B cell (primary cell): ENCODE data around the gene UBR4. TPM values are rescaled to one million over a fixed set of nuclear protein-coding genes. Genes with fewer than 3 reads are reported as not detected.

Experiments
- ATAC-seq: fragments of 200-7000 bp; cut with Tn5 transposase; one replicate; pipeline ENCODE4 v1.10.0; 2021; ENCODE audit warnings: low read depth, mild to moderate bottlenecking, moderate number of reproducible peaks, moderate library complexity
- CTCF ChIA-PET: fragments of 350-600 bp; sonication (Branson Sonifier 250); formaldehyde crosslinking; loops from one replicate; lab custom pipeline; 2021; ENCODE audit warnings: antibody characterized with exemption, inconsistent platforms; lab: Charles Lee
- POLR2A ChIA-PET: fragments of 350-600 bp; sonication (Branson Sonifier 250); formaldehyde crosslinking; loops from one replicate; lab custom pipeline; 2021; ENCODE audit warnings: antibody characterized with exemption; lab: Charles Lee
- DNase-seq: peaks from one replicate; pipeline ENCODE4 v3.0.0; 2013
- H2AFZ ChIP-seq: 2 replicates; pipeline ENCODE4 v1.6.1; 2012; ENCODE audit warnings: mild to moderate bottlenecking, low read depth, low read length; ENCODE audit not compliant: insufficient read depth, poor library complexity, severe bottlenecking
- H3K27ac ChIP-seq, 2 donors: 1 replicate in 1 of 2; 2 replicates in 1 of 2; pipeline ENCODE4 v1.5.1; 2012 to 2013; ENCODE audit warnings: low read length in 2 of 2, mild to moderate bottlenecking in 2 of 2, moderate library complexity in 1 of 2
- H3K27me3 ChIP-seq, 4 experiments: fragments of 200-600 bp in 1 of 4; sonication (generic) in 1 of 4; replicated peaks in 1 of 4; 1 replicate in 2 of 4; 2 replicates in 2 of 4; pipeline versions ENCODE4 v1.6.1 to v1.7.0; 2013 to 2016; ENCODE audit warnings: low read length in 3 of 4, mild to moderate bottlenecking in 2 of 4, mixed read lengths in 1 of 4, moderate library complexity in 1 of 4; ENCODE audit not compliant: insufficient read depth in 4 of 4, control insufficient read depth in 3 of 4; ENCODE audit errors: control extremely low read depth in 1 of 4
- H3K36me3 ChIP-seq, 2 experiments: replicated peaks in 1 of 2; 1 replicate in 1 of 2; 2 replicates in 1 of 2; pipeline versions ENCODE4 v1.6.1 to v1.7.1; 2013; ENCODE audit warnings: low read length in 1 of 2; ENCODE audit not compliant: insufficient read depth in 2 of 2, control insufficient read depth in 1 of 2; ENCODE audit errors: control extremely low read depth in 1 of 2, extremely low read depth in 1 of 2
- H3K4me1 ChIP-seq, 2 donors: fragments of 200-600 bp in 1 of 2; sonication (generic) in 1 of 2; 1 replicate in 1 of 2; 2 replicates in 1 of 2; pipeline versions ENCODE4 v1.5.1 to v1.6.1; 2013 to 2017; ENCODE audit warnings: low read length in 2 of 2; ENCODE audit not compliant: control insufficient read depth in 2 of 2, insufficient read depth in 2 of 2
- H3K4me2 ChIP-seq: replicated peaks from 2 replicates; pipeline ENCODE3; 2012; ENCODE audit warnings: mild to moderate bottlenecking, low read depth, low read length; ENCODE audit not compliant: poor library complexity, severe bottlenecking
- H3K4me3 ChIP-seq, 5 experiments: fragments of 200-600 bp in 1 of 5; sonication (generic) in 1 of 5; 1 replicate in 3 of 5; 2 replicates in 2 of 5; pipeline versions ENCODE4 v1.5.1 to v1.7.0; 2011 to 2016; ENCODE audit warnings: low read length in 4 of 5, mild to moderate bottlenecking in 4 of 5, low read depth in 2 of 5, control low read depth in 1 of 5, moderate library complexity in 1 of 5; ENCODE audit not compliant: insufficient read depth in 1 of 5; ENCODE audit errors: control extremely low read depth in 1 of 5, extremely low read depth in 1 of 5
- H3K79me2 ChIP-seq: fragments of 200-600 bp; sonication (generic); one replicate; pipeline ENCODE4 v1.6.0; 2016; ENCODE audit warnings: low read length; ENCODE audit not compliant: control insufficient read depth, insufficient read depth
- H3K9ac ChIP-seq: fragments of 200-600 bp; sonication (generic); 2 replicates; pipeline ENCODE4 v1.6.1; 2017; ENCODE audit warnings: mild to moderate bottlenecking, low read length, moderate library complexity
- H3K9me3 ChIP-seq, 3 donors: one replicate each; pipeline versions ENCODE4 v1.6.1 to v1.7.1; 2013; ENCODE audit warnings: low read length in 2 of 3; ENCODE audit not compliant: control insufficient read depth in 2 of 3, insufficient read depth in 1 of 3; ENCODE audit errors: control extremely low read depth in 1 of 3
- H4K20me1 ChIP-seq: 2 replicates; pipeline ENCODE4 v1.6.0; 2012; ENCODE audit warnings: mild to moderate bottlenecking, low read length; ENCODE audit not compliant: insufficient read depth, control insufficient read depth, poor library complexity, severe bottlenecking
- H3K27ac Mint-ChIP-seq: one replicate; pipeline ENCODE4 v1.8.0; 2021; ENCODE audit warnings: mixed read lengths
- H3K27me3 Mint-ChIP-seq: one replicate; pipeline ENCODE4 v1.8.0; 2021; ENCODE audit warnings: mixed read lengths
- H3K4me1 Mint-ChIP-seq: one replicate; pipeline ENCODE4 v1.8.0; 2021; ENCODE audit warnings: mixed read lengths
- H3K4me3 Mint-ChIP-seq: one replicate; pipeline ENCODE4 v1.8.0; 2021; ENCODE audit warnings: mixed read lengths
- H3K9me3 Mint-ChIP-seq: one replicate; pipeline ENCODE4 v1.8.0; 2022; ENCODE audit warnings: mixed read lengths; ENCODE audit not compliant: insufficient read depth
- EZH2 ChIP-seq: IDR thresholded peaks from 2 replicates; pipeline ENCODE4 v1.6.1; 2012; ENCODE audit warnings: borderline replicate concordance, low read depth, mild to moderate bottlenecking, moderate library complexity, low read length; ENCODE audit not compliant: insufficient read depth, poor library complexity, severe bottlenecking
- WGBS: methylation state at CpG from one replicate; pipeline ENCODE4 v1.1.5; 2013; ENCODE audit warnings: missing lambda C conversion rate; ENCODE audit not compliant: insufficient coverage; 5-methylcytosine and 5-hydroxymethylcytosine counted together
- intact Hi-C: fragments of 100-400 bp; cut with micrococcal nuclease; formaldehyde crosslinking; loops from one replicate; pipeline ENCODE4 v1.10.0; 2022
- polyA plus RNA-seq: library from polyadenylated mRNA; depleted of rRNA; stranded (reverse); fragments of >200 nt; gene quantifications from 2 replicates; pipeline ENCODE4 v1.2.3, GENCODE V29; 2012
- total RNA-seq, 2 donors: library from RNA; stranded (reverse); fragments of 120-200 nt in 1 of 2; gene quantifications; 1 replicate in 1 of 2; 2 replicates in 1 of 2; pipeline versions ENCODE4 v1.2.3 to v1.2.4, GENCODE V29; 2013 to 2022
- TF ChIP-seq, protein P1 (sequence below): fragments of 200-600 bp; IDR thresholded peaks from one replicate; pipeline ENCODE4 v1.8.0; 2022; ENCODE audit warnings: antibody characterized with exemption, mild to moderate bottlenecking

Gene UBR4
- total and polyA plus RNA-seq, 2 donors (not counting 1 experiment from before 2014, with no cell fraction given) = 90.0 to 190 TPM

DNA sequence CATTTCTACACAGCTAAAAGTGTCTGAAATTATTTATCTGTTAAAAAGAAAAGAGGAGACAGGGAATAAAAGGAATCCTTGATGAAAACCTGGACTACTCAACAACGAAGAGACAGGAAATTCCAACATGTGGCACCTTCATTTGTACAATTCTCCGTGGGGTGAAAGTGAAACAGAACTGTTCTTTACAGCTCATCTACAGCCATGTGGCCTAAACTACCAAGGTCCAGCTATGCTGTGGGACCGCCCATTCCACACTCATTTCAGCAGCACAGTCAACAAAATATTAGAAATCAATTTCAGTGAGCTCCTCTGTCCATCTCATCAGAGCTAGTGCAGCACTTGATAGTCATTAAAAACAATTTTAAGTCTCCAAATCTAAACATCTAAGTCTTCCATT lies 44.0 kb downstream of the UBR4 start:
- H3K9me3 ChIP-seq = no peaks in the 10 kb centered on the region
- H3K27ac ChIP-seq = no peak overlapping the region
- CTCF ChIA-PET = interaction anchor here (1.0 to 1.6 kb wide), 3 partner anchors 75 to 282 kb away, joined by 3 to 5 read pairs (median 3); no protein-coding TSS in a partner anchor
- no peaks in the 10 kb centered on the region for H4K20me1 ChIP-seq
- H3K4me1 ChIP-seq = no peaks in the 10 kb centered on the region
- ATAC-seq = no peak
- no peaks in the 10 kb centered on the region for H3K27me3 ChIP-seq
- H3K4me3 ChIP-seq = no peak overlapping the region
- Mint-ChIP-seq H3K9me3 (no peaks in the 10 kb centered on the region), H3K27ac (peak overlapping the region; percentile 20), H3K27me3 (no peaks in the 10 kb centered on the region), H3K4me1 (no peaks in the 10 kb centered on the region), H3K4me3 (no peak overlapping the region)
- no peak overlapping the region for H3K4me2 ChIP-seq
- intact Hi-C loops = no loop called here
- WGBS = 73% methylated on average over 3 of the region's 3 CpGs
- no peak overlapping the region for H2AFZ ChIP-seq
- H3K9ac ChIP-seq = no peak overlapping the region
- H3K36me3 ChIP-seq = peaks cover 23 to 97% of the 10 kb centered on the region in 2 experiments
- H3K79me2 ChIP-seq = no peaks in the 10 kb centered on the region
- DNase-seq = no peak
- POLR2A ChIA-PET = interaction anchor here (0.6 kb wide), 2 partner anchors 19 to 103 kb away, joined by 3 to 4 read pairs; no protein-coding TSS in a partner anchor
- no peak for TF ChIP-seq EZH2
- TF ChIP-seq, protein P1, sequence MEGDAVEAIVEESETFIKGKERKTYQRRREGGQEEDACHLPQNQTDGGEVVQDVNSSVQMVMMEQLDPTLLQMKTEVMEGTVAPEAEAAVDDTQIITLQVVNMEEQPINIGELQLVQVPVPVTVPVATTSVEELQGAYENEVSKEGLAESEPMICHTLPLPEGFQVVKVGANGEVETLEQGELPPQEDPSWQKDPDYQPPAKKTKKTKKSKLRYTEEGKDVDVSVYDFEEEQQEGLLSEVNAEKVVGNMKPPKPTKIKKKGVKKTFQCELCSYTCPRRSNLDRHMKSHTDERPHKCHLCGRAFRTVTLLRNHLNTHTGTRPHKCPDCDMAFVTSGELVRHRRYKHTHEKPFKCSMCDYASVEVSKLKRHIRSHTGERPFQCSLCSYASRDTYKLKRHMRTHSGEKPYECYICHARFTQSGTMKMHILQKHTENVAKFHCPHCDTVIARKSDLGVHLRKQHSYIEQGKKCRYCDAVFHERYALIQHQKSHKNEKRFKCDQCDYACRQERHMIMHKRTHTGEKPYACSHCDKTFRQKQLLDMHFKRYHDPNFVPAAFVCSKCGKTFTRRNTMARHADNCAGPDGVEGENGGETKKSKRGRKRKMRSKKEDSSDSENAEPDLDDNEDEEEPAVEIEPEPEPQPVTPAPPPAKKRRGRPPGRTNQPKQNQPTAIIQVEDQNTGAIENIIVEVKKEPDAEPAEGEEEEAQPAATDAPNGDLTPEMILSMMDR = no peak

DNA sequence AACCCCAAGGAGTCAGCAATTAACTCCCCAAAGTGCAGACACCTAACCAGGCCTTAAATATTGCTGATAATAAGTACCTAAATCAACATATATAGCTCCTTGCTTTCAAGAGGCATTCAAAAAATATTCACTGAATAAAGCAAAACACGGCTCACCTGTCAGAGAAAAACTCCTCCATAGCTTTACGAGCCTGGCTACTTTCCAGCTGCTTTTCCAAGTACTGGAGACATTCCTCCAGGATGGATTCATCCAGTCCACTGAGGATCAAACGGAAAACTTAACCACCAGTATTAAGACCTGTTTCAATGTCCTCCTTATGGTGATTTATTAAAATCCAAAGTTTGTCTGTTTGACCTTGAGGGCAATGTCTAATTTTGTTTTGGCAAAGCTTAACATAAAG lies 44.6 kb downstream of the UBR4 start:
- no peak overlapping the region for H3K27ac Mint-ChIP-seq
- Histone ChIP-seq H3K27ac (no peak overlapping the region), H3K27me3 (no peaks in the 10 kb centered on the region), H3K4me2 (no peak overlapping the region), H3K9ac (no peak overlapping the region), H2AFZ (no peak overlapping the region), H3K36me3 (peaks cover 23 to 97% of the 10 kb centered on the region in 2 experiments), H3K79me2 (no peaks in the 10 kb centered on the region), H3K4me1 (no peaks in the 10 kb centered on the region), H3K9me3 (no peaks in the 10 kb centered on the region), H4K20me1 (no peaks in the 10 kb centered on the region), H3K4me3 (no peak overlapping the region)
- 100% methylated on average over 3 of the region's 3 CpGs for WGBS
- no peaks in the 10 kb centered on the region for H3K9me3 Mint-ChIP-seq
- no peaks in the 10 kb centered on the region for H3K4me1 Mint-ChIP-seq
- intact Hi-C loops = no loop called here
- H3K4me3 Mint-ChIP-seq = no peak overlapping the region
- ATAC-seq (no peak), DNase-seq (no peak)
- no peaks in the 10 kb centered on the region for H3K27me3 Mint-ChIP-seq
- ChIA-PET CTCF (interaction anchor here (1.0 kb wide), 2 partner anchors 76 to 282 kb away, joined by 3 read pairs; no protein-coding TSS in a partner anchor), POLR2A (no interaction called here)
- TF ChIP-seq EZH2 = no peak
- TF ChIP-seq, protein P1 = no peak
